NCI-H2081 treated with DMSO at 0.1 percent for 48 hours (cell line): ENCODE results near the gene ENAH.

Experiments used
- DNase-seq: peaks from one replicate; lab custom pipeline; 2025; lab: John Stamatoyannopoulos, UW

The ENAH gene

GRCh38 chr1:225453797-225454648, 198.9 kb downstream of the ENAH start:
- DNase-seq: peak; percentile 98

GRCh38 chr1:225451840-225452515, 200.9 kb downstream of the ENAH start:
- no peak for DNase-seq

DNA sequence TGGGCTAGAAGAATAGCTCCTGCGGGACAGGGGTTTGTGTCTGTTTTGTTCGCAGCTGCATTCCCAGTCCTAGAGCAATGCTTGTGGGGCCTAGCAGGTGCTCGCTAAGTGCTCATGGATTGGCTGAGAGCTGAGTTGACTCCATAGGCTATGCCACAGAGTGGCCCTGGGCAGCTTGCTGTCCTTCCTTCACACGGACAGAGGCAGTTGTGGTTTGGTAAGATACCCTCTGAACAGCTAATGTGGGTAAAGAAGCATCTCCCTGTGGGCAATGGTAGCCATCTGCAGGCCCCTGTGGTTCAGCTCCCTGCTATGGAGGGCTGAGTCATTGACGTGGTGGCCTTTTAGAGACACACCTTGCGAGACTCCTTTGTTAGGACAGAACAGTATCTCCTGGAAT, 201.6 kb downstream of the ENAH start:
- DNase-seq: no peak

DNA sequence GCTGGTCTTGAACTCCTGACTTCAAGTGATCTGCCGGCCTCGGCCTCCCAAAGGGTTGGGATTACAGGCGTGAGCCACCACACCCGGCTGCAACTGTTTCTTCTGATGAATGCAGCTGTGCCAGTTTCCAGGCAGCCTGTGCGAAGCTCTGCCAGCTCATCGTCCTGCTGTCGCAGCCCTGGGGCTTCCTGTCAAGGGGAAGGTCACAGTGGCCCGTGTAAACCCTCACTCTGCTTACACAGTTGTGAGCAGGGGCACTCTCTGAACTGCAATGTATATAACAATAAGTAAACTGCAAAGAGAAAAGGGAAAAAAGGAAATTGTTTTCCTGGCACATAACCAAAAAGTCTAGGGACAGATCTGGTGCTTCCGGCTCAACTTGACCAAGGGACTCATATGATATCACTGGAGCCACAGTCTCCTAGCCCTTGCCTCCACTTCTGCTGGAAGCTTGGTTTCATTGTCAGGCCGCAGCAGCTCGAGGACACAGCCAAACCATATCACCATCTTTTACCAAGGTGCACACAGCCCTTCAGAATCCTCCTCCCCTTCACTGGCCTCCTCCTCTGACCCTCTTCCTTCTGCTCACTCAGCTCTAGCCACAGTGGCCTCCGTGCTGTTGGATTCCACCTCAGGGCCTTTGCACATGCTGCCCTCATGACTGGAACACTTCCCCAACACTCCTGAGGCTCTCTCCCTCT, 202.3 kb downstream of the ENAH start:
- no peak for DNase-seq

GRCh38 chr1:225449774-225450173, 203.1 kb downstream of the ENAH start:
- no peak for DNase-seq

GRCh38 chr1:225449261-225449660, 203.7 kb downstream of the ENAH start:
- no peak for DNase-seq

- no peak for DNase-seq
Observed at GRCh38 chr1:225448146-225448805, 204.6 kb downstream of the ENAH start.

DNA sequence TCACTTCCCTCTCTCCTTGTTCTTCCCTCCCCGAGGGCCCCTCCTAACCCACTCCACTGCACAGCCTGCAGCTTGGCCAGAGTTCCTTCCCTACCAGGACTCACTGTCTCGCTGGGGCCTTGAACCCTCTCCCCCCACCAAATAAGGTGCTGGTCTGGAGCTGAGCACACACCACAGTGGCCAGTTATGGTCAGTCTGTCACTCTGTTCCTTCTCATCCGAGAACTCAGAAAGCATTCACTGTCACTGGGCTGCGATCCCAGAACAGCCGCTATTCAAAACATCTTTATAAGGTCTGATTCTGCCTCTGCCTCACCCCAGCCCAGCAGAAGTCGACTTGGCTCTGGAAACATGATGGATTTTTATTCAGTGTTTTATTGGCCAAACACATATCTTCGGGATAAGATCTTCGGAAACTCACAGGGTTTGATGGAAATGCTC, 205.3 kb downstream of the ENAH start:
- DNase-seq: no peak

DNA sequence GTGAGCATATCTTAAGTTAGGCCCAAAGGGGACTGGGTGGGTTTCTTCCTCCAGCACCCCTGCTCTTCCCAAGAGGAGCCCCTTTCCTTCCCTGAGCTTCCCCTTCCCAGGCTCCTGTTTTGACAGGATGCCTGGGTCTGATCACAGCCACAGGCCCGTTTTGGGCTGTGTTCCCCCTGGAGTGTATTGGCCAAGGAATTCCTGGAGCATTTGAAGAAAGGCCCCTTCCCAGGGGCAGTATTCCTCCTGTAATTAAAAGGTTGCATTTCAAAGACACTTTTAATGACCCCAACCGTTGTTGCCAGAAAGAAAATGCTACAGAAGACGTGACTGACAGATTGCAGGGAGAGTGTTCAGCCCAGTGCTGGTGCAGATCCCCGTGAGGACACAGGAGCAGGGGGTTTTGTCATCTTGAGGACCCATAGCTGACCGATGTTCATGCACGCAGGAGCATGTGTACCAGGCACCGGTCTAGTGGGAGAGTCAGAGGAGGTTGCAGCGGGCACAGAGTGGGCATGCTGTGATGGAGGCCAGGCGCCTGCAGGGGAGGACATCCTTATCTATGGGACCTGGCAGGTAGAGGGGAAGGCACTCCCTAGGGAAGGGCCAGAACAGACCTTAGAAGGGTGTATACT, 205.8 kb downstream of the ENAH start:
- DNase-seq: no peak

GRCh38 chr1:225446595-225446960, 206.3 kb downstream of the ENAH start:
- no peak for DNase-seq

DNA sequence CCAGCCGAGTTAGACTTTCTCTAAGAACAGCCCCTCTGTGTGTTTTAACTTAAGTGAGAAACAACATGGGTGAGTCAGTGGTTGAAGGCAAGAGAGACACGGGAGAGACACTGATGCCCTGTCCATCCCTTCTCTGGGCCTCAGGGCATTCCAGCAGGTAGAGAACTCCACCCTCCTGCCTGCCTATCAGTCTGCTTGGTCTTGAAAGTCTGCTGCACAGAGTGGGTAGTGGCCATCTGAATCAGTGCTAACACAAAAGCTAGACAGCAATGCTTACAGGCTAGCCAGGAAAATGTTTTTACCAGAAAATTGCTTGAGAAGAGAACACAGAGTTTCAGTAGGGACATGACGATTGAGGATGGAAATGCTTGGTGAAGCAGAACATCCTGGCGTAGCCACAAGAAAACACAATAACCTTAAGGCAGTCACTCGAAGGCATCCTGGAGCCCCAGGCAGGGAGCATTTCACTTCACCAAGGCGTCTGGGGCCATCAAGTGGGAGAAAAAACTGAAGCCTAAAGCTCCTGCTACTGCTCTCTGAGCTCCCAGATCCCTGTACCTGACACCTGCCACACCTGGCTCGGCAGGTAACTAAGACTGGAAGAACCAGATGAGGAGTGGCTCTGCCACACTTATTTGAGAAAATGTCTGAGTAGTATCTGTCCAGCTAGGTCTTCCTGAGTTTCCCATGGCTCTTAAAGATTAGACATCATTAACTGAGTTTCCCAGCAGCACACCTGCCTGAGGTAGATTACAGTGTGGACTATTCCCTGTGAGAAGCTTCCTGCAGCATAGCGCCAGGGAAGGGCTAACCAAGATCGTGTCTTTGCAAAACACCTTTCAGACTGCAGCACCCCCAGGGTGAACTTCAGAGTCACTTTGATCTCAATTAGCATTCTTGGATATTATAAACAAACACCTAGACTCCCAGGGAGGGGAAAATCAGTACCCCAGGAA, 207.0 kb downstream of the ENAH start:
- DNase-seq: no peak

DNA sequence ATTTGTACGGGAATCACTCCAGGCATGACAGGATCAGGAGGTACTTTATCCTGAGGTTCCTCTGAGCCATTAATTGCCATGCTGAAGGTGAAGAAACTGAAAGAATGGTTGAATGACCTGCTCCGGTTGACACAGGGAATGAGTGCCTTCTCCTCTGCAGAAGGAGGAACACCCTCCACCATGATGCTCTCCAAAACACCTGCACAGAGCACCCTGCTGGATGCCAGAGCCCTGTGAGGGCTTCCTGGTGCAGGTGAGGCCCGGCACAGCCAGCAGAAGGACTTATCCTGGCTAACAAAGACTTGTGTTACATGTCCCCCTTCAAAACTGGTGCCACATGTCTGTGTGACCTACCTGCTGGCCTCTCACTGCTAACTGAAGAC, 210.8 kb downstream of the ENAH start:
- no peak for DNase-seq

- no peak for DNase-seq
Observed at GRCh38 chr1:225441314-225442122, 211.4 kb downstream of the ENAH start.

DNA sequence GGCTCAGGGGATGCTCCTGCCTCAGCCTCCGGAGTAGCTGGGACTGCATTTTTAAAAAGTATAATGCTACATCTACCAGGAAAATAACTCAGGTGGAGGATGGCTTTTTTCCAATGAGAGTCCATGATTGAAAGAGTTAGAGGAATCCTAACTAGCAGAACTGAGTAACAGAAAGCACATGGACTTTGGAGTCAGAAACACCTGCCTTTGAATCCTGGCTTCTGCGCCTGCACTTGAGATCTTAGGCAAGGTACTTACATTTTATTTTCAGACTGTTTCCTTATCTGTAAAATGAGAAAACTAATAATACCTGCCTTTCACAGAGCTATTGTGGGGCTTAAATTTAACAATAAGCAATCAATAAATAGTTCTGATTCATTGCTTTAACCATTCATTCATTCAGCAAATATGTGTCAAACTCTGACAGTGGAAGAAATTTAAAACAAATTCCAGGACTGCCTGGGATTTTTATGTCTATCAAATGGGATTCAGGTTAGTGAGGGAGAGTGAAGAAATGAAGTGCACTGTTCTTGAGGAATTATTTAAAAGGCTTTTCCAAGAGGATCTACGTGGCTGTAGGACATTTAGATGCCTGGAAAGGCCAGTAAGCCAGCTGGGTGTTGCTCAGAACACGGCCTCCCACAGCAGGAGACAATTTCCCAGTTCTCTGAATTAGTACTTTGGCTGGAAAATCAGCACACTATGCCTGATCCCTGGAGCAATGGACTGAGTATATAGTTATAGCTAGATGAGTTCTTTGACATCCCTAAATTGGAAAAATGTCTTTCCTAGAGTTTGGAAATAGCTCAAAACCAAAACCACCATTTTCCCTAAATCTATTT, 212.3 kb downstream of the ENAH start:
- no peak for DNase-seq

DNA sequence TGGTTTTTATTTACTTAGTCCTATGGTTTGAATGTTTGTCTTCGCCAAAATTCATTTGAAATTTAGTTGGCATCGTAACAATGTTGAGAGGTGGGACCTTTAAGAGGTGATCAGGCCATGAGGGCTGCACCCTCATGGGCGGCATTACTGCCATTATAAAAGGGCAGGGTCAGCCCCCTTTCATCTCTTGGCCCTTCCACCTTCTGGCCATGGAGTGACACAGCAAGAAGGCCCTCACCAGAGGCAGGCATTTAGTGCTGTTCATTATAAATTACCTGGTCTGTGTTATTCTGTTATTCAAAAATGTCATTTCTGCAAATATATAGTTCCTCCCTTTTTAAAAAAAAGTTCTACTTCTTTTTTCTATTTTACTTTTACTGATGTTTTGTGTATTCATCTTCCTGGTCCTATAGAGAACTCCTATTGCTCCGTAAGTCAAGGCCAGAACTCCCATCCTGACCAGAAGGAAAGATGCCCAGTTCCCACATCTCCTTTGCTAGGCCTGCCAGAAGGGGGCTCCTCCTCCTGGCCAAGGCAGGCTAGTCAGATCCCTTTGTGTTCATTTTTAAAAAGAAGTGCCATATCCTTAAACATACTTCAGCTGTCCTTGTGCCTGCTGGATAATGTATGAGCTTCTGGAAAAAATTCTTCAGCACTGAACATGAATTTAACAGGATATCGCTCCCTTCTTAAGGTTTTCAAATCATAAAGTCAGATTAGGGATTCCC, 215.0 kb downstream of the ENAH start:
- no peak for DNase-seq
